ENCODE results near the gene ZNF98. TPM values are rescaled to one million over a fixed set of nuclear protein-coding genes. Genes with fewer than 3 reads are reported as not detected.

The ZNF98 gene
- total RNA-seq, result under 0.01 TPM in 1 of 2 replicates, not detected in the other

GRCh38 chr19:22422211-22422610 is at the start of gene ZNF98:
TSS of gene ZNF98 (minus strand) at chr19:22422346. CDS start at chr19:22422224, 122 bp downstream.
- FAIRE-seq (no peak), DNase-seq (ENCODE audit: low read depth) (no peak)
- Histone ChIP-seq H3K4me3 (ENCODE audit: low read depth, low read length) (no peak within 1 kb of the TSS), H3K36me3 (ENCODE audit: control insufficient read depth, insufficient read depth, low read length) (no peaks in the 10 kb centered on the region), H3K27me3 (ENCODE audit: control insufficient read depth, insufficient read depth, low read length) (no peaks in the 10 kb centered on the region)
- no peak for TF ChIP-seq CTCF (IDR thresholded peaks at IDR 0.05; ENCODE audit: insufficient read depth, low read length, severe bottlenecking)

- Histone ChIP-seq H3K4me3 (ENCODE audit: low read depth, low read length) (no peak overlapping the region), H3K27me3 (ENCODE audit: control insufficient read depth, insufficient read depth, low read length) (no peaks in the 10 kb centered on the region), H3K36me3 (ENCODE audit: control insufficient read depth, insufficient read depth, low read length) (no peaks in the 10 kb centered on the region)
- FAIRE-seq, result no peak
- no peak for DNase-seq (ENCODE audit: low read depth)
- no peak for TF ChIP-seq CTCF (IDR thresholded peaks at IDR 0.05; ENCODE audit: insufficient read depth, low read length, severe bottlenecking)
These were observed 24.5 kb upstream of the ZNF98 start for GRCh38 chr19:22446605-22447004.

- no peak for FAIRE-seq
- no peak for DNase-seq (ENCODE audit: low read depth)
- H3K4me3 ChIP-seq (ENCODE audit: low read depth, low read length), result no peak overlapping the region
- H3K36me3 ChIP-seq (ENCODE audit: control insufficient read depth, insufficient read depth, low read length), result no peaks in the 10 kb centered on the region
- TF ChIP-seq CTCF (IDR thresholded peaks at IDR 0.05; ENCODE audit: insufficient read depth, low read length, severe bottlenecking), result no peak
- H3K27me3 ChIP-seq (ENCODE audit: control insufficient read depth, insufficient read depth, low read length), result no peaks in the 10 kb centered on the region
These were observed 15.9 kb upstream of the ZNF98 start for GRCh38 chr19:22438011-22438410.

- no peak for TF ChIP-seq CTCF (IDR thresholded peaks at IDR 0.05; ENCODE audit: insufficient read depth, low read length, severe bottlenecking)
- no peak for FAIRE-seq
- DNase-seq (ENCODE audit: low read depth), result no peak
- H3K27me3 ChIP-seq (ENCODE audit: control insufficient read depth, insufficient read depth, low read length), result no peaks in the 10 kb centered on the region
- H3K36me3 ChIP-seq (ENCODE audit: control insufficient read depth, insufficient read depth, low read length), result no peaks in the 10 kb centered on the region
- no peak overlapping the region for H3K4me3 ChIP-seq (ENCODE audit: low read depth, low read length)
These were observed 6.1 kb upstream of the ZNF98 start for GRCh38 chr19:22427960-22428913.

GRCh38 chr19:22427547-22427946 is 5.4 kb upstream of the ZNF98 start:
- FAIRE-seq (no peak), DNase-seq (ENCODE audit: low read depth) (no peak)
- no peak for TF ChIP-seq CTCF (IDR thresholded peaks at IDR 0.05; ENCODE audit: insufficient read depth, low read length, severe bottlenecking)
- no peaks in the 10 kb centered on the region for H3K36me3 ChIP-seq (ENCODE audit: control insufficient read depth, insufficient read depth, low read length)
- H3K27me3 ChIP-seq (ENCODE audit: control insufficient read depth, insufficient read depth, low read length), result no peaks in the 10 kb centered on the region
- H3K4me3 ChIP-seq (ENCODE audit: low read depth, low read length), result no peak overlapping the region

Data from bronchial epithelial cell (primary cell).